Activated CD4-positive, alpha-beta T cell treated with anti-CD3 and anti-CD28 coated beads, Interleukin-2, amount 50 U/mL, for 48 hours (primary cell): Measurements from ENCODE around the gene LYSMD3.

Experiments used
- DNase-seq, 2 experiments: peaks; one replicate each; pipeline ENCODE4 v3.0.0-alpha.2; 2020

Gene LYSMD3

DNA sequence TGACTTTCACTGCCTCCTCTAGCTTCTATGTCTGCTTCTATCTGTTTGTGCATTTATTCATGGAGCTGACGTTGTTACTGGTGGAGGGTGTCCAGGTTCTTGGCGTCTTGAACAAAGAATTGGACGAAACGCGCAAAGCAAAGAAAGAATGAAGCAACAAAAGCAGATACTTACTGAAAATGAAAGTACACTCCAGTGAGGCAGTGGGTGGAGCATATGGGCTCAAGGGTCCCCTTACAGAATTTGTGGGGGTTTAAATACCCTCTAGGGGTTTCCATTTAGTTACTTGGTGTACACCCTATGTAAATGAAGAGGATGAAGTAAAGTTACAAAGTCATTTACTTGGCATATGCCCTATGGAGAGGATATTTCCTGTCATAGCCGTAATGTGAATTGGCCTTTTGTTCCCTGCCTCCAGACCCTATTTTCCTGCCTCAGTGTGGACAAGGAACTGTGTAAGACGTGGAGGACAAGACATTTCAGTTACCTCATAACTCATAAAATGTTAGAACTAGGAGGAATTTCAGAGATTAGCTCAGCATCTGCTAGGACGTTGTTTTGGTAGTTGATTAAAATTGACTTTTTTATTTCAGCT lies 51.7 kb downstream of the LYSMD3 start:
- no peak for DNase-seq

GRCh38 chr5:90477073-90477472 lies 52.3 kb downstream of the LYSMD3 start:
- DNase-seq: no peak

GRCh38 chr5:90476391-90476790 lies 53.0 kb downstream of the LYSMD3 start:
- DNase-seq: no peak

GRCh38 chr5:90475436-90475980 lies 53.9 kb downstream of the LYSMD3 start:
- DNase-seq: no peak

GRCh38 chr5:90474235-90475107 lies 54.9 kb downstream of the LYSMD3 start, which contains the start of the genes MBLAC2 and POLR3G:
TSS of gene MBLAC2 (minus strand) at chr5:90474771. CDS start at chr5:90474292, 479 bp downstream.
TSS of gene POLR3G (plus strand) at chr5:90474864. CDS start at chr5:90485568, 10,704 bp downstream.
- DNase-seq: peak; percentile 96 to 97

DNA sequence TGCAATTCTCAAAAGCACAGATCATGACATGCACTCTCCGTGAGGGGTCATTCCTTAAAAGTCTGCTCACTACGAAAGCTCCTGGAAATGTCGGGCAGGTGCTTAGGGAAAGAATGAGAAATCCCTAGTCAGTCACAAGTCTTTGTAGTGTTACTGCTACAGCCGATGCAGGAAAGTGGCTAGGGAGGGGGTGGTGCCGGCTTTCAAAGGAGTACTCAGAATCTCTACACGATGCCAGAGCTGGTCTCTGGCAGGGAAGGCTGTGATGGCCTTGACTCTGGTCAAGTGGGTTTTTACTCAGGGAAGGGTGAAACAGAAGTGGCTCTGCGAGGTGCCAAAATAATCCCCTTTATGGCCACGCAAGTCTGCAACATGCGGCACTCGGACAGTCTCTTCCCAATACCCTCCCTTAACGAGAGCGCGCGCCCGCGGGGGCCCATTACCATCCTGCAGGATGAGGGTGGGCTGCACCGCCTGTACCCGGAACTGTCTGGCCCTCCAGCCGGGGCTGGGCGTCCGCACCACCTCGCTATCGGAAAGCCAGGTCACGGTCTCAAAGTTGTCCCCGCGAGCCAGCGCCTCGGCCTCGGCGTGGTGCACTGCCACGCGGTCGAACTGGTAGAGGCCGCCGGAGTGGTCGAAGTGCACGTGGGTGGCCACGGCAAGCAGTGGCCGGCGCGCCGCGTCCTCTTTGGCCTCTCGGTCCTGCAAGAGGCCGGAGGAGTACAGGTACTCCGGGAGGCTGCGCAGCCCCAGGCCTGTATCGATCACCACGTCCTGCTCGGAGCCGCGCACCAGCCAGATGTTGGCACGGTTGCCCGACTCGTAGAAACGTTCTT lies 55.8 kb downstream of the LYSMD3 start:
- peak; percentile 19 to 47 for DNase-seq

GRCh38 chr5:90472783-90473395 lies 56.5 kb downstream of the LYSMD3 start:
- DNase-seq: no peak
